HUDEP-2 (cell line): ENCODE measurements around the gene GNL3L.
"Not testable (repeated sequence)": the region's sequence is repeated elsewhere in the genome, so short reads cannot be mapped to it uniquely, and the experiment has no call there.

Source experiments
- DNase-seq, 76 experiments: peaks; one replicate each; lab custom pipeline; 2025; ENCODE audit not compliant: unreplicated experiment in 76 of 76; lab: John Stamatoyannopoulos, UW

Gene GNL3L, protein sequence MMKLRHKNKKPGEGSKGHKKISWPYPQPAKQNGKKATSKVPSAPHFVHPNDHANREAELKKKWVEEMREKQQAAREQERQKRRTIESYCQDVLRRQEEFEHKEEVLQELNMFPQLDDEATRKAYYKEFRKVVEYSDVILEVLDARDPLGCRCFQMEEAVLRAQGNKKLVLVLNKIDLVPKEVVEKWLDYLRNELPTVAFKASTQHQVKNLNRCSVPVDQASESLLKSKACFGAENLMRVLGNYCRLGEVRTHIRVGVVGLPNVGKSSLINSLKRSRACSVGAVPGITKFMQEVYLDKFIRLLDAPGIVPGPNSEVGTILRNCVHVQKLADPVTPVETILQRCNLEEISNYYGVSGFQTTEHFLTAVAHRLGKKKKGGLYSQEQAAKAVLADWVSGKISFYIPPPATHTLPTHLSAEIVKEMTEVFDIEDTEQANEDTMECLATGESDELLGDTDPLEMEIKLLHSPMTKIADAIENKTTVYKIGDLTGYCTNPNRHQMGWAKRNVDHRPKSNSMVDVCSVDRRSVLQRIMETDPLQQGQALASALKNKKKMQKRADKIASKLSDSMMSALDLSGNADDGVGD

DNA sequence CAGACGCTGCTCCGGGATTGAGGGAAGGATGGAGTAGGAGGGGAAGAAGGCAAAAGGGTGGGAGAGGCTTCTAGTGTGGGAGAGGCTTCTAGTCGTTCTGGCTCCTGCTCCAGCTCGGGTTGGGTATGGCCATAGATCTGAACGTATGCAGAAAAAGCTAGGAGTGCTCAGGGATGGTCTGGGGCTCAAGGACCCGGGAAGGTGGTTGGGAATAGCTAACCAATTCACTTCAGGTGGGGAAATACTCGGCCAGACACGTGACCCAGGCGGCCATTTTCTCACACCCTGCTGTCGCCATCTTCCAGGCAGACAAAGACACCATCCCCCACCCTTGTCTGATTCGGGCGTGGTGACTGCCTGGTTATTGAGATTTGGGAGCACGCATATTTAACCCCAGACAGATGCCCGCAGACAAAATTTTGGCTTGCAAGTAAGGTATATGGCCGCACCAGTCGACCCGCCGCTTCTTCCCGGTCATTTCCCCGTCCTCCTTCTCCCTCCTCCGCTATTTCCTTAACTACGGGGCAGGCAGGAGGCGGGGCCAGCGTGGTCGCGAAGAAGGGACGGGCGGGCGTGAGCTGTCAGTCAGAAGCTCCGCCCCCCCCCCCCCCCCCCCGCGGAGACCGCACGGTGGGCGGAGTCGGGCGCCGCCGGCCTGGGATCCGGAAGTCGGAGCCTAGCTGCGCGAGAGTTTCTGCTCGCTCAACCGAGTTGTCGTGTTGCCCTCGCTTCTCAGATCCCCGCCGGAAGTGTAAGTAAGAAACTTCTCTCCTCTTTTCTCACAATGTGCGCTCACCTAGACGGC is at the start of gene GNL3L:
GNL3L (plus strand) TSS at position 668 of the 805 bp plus-strand sequence. CDS start 2,348 bp downstream, outside the sequence.
- peak in 75 of 76 experiments; percentile 3 to 86 (median 66) for DNase-seq

- DNase-seq, result no peak
Observed at GRCh38 chrX:54482839-54483593, 47.0 kb upstream of the GNL3L start.

GRCh38 chrX:54483946-54484345 is 46.1 kb upstream of the GNL3L start:
- no peak for DNase-seq

DNA sequence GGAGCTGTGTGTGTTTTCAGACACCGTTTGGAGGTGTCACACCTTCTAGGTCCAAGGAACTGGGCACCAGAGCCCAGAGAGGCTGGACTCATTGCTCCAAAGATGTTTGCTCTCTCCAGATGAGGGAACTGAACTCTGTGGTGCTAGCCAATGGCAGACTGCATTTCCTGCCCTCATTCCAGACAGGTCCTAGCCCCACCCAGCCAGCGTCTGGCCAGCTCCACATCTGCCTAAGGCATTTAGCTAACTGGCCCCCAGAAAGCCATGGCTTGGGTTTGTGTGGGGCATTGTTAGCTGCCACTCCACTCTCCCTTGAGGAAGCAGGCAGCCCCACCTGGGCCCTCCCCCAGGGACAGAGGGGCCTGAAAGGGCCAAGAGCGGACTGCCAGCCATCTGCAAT is 45.4 kb upstream of the GNL3L start:
- DNase-seq, result no peak

GRCh38 chrX:54489819-54490218 is 40.2 kb upstream of the GNL3L start:
- DNase-seq, result not testable (repeated sequence)

GRCh38 chrX:54492340-54492739 is 37.7 kb upstream of the GNL3L start:
- peak in 15 of 76 experiments; percentile 0 to 25 (median 5) for DNase-seq

DNA sequence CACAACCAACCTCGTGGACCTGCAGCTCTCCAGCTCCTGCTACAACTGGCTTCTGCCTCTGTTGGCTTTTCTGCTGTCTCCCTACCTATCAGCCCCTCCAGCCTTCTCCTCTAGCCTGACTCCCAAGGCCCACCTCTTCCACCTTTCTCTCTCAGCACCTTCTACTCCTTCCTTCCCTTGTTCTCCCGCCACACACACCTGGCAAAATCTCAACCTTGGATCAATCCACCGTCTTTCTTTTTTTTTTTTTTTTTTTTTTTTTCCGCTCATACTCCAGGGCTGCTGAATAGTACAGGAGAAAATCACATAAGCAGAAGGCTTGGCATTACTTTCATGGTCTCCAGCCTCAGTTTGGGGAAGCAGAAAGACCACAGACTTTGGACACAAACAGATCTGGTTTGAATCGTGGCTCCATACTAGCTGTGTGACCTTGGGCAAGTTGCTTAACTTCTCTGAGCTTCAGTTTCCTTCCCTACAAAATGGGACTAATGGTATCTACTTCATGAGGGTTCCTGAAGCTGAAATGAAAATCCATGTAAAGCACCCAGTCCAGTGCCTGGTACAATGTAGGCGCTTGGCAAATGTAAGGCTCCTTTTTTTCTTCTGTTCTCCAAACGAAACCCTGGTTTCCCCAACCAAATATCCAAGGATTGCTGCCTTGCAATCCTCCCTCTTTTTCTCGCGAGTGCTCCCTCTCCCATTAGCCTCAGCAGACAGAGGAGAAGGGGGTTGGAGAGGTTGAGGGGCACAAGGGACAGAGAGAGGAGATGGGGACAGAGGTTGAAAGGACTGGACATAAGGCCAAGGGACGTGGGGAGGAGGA is 35.6 kb upstream of the GNL3L start:
- DNase-seq, result no peak

DNA sequence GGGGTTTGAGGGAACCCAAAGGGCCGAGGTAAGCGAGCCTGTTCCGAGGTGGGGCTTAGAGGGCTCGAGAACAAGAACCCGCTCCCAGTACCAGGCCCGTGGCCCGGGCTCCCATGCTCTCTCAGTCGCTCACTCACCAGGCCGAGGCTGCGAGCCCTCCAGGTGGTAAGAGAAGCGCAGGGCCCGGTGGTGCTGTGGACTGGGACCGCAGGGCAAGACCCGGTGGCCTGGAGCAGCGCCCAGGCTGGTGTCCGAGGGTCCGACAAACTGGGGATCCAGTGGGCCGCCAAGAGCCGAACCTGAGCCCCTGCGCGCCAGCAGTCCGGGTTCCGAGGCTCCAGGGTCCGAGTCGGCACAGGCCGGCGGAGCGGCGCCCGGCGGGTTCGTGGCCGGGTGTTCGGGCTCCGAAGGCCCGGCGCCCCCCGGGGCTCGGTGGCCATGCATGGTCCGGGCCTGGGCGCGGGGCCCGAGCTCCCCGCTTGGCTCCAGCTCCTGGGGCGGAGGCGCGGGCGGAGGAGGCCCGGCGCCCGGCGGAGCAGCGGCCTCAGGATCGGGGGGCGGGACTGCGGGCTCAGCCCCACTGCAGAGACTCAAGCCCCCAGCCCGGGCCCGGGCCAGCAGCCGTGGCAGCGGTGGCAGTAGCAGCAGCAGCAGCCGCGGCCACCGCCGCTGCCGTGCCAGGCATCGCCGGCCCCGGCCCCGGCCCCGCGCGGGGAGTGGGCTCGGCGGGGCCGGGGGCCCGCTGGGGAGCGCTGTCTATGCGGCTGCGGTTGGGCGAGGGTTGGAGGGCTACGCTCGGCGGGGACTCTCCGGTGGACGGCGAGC is 34.8 kb upstream of the GNL3L start:
- no peak for DNase-seq

GRCh38 chrX:54495814-54496516 is 34.1 kb upstream of the GNL3L start, which contains the start of gene FGD1:
TSS of gene FGD1 (minus strand) at chrX:54496234. CDS start at chrX:54495432, 802 bp downstream.
- peak in 11 of 76 experiments; percentile 0 to 25 (median 4) for DNase-seq

DNA sequence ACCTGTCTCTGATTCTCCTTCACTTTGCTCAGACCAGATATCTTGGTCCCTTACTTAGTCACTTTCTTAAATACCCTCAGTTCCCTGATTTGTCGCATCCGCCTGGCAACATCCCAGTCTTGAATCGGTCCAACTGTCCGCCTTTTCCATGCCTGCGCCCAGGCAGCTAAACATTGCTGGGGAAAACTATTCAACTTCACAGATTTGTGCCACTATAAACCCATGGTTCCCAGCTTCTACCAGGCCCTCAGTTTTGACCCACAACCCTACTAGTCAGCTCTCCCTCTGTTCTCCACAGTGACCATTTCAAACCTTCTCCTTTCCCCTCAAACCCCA is 33.5 kb upstream of the GNL3L start:
- DNase-seq, result no peak

GRCh38 chrX:54496936-54497335 is 33.1 kb upstream of the GNL3L start:
- DNase-seq, result no peak

GRCh38 chrX:54509400-54509799 is 20.6 kb upstream of the GNL3L start:
- no peak for DNase-seq

- no peak for DNase-seq
Observed at GRCh38 chrX:54529151-54529550, 868 bp upstream of the GNL3L start.

DNA sequence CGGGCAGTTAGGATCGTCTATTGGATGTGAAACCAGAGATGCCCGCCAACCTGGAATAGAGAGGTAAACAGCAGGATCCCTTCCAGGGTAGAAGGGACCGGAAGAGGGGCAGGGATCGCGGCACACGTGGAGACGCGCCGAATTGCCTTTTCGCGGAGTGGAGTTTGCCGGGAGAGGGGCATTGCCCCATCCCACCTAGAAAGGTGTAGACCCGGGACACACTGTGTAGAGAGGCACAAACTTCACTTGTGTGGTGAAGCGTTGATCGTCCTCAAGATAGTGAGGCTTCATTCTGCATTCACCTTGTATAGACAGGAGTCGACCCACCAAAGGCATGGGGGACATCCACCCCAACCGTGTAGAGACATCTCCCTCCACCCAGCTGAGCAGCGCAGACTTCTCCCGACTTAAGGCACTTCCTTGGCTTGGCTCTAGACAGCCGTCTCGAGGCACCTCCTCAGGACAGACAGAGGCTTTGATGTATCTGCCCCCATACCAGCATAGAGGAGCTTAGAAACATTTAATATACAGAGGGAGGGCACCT is 410 bp downstream of the GNL3L start:
- peak in 5 of 76 experiments; percentile 6 to 28 (median 6) for DNase-seq

DNA sequence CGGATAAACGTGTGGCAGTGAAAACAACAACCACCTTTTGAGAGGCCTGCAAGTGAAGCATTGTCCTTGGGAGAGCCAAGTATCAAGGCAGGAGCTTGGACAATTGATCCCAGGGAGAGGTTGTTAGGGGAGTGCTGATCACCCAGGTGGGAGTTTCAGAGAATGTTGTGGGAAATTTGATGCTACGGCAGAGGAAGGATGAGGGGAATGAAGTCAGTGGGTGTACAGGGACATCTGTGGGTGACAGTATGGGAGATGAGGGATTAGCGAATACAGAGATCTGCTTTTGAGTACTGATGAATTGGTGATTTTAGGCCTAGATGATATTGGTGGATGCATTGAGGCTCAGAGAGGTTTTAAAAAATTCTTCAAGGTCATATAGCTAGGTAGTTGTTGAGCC is 4.3 kb downstream of the GNL3L start:
- DNase-seq, result no peak

DNA sequence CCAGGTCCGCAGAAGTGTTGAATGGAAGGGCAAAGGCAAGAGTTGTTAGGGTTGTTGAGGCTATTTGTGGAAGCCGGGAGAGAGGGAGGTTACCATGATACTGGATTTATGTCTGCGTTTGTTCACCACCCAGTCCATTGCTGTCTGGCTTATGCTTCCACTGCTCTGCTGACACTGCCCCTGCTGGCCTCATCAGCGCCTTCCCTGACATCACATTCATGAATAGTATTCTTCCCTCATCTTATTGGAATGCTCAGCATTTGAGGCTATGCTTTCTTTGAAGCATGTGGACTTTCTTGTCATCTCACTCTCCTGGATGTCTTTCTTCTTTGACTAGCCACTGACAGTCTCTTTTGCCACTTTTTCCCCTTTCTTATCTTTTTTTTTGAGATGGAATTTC is 10.3 kb downstream of the GNL3L start:
- DNase-seq, result no peak

DNA sequence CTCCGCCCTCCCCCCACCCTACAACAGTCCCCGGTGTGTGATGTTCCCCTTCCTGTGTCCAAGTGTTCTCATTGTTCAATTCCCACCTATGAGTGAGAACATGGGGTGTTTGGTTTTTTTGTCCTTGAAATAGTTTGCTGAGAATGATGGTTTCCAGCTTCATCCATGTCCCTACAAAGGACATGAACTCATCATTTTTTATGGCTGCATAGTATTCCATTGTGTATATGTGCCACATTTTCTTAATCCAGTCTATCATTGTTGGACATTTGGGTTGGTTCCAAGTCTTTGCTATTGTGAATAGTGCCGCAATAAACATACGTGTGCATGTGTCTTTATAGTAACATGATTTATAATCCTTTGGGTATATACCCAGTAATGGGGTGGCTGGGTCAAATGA is 12.2 kb downstream of the GNL3L start:
- DNase-seq, result not testable (repeated sequence)

DNA sequence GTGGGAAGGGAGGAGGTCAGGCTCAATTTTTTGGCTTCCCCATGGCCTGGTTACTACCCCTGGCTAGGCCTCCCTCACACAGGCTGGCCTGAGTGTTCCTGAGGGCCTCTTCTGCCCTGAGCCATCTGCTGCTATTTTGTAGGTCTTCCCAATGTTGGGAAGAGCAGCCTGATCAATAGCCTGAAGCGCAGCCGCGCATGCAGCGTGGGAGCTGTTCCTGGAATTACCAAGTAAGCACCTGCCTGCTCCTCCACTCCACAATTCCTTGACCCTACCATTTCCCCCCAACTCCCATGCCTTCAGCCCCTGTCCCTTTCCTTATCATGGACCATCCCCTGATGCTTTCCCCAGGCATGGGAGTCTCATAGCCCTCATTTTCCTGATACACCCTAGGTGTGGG is 20.8 kb downstream of the GNL3L start:
- DNase-seq, result no peak
